Skeletal muscle tissue (tissue), 4 donors: ENCODE results near the gene EWSR1. TPM values are rescaled to one million over a fixed set of nuclear protein-coding genes. Genes with fewer than 3 reads are reported as not detected.

Experiments used
- H3K27ac ChIP-seq: one replicate; pipeline ENCODE4 v1.7.0; 2013; ENCODE audit warnings: mild to moderate bottlenecking, low read depth, low read length, inconsistent platforms
- H3K27me3 ChIP-seq, 3 donors: one replicate each; pipeline ENCODE4 v1.7.0; 2013; ENCODE audit warnings: low read length in 3 of 3; ENCODE audit not compliant: control insufficient read depth in 3 of 3, insufficient read depth in 3 of 3
- H3K36me3 ChIP-seq, 3 donors: one replicate each; pipeline ENCODE4 v1.7.0; 2013; ENCODE audit warnings: low read length in 3 of 3; ENCODE audit not compliant: control insufficient read depth in 3 of 3, insufficient read depth in 3 of 3
- H3K4me1 ChIP-seq, 3 donors: one replicate each; pipeline ENCODE4 v1.7.0; 2013; ENCODE audit warnings: low read length in 3 of 3, mild to moderate bottlenecking in 3 of 3; ENCODE audit not compliant: control insufficient read depth in 3 of 3, insufficient read depth in 3 of 3
- H3K4me3 ChIP-seq, 3 donors: one replicate each; pipeline ENCODE4 v1.7.0; 2013; ENCODE audit warnings: low read length in 3 of 3
- H3K9ac ChIP-seq, 3 donors: one replicate each; pipeline ENCODE4 v1.7.0; 2013; ENCODE audit warnings: low read length in 3 of 3, mild to moderate bottlenecking in 3 of 3, moderate library complexity in 2 of 3, low read depth in 1 of 3
- H3K9me3 ChIP-seq, 3 donors: one replicate each; pipeline ENCODE4 v1.7.0; 2013; ENCODE audit warnings: low read length in 3 of 3; ENCODE audit not compliant: control insufficient read depth in 3 of 3
- total RNA-seq: library from RNA; depleted of rRNA; stranded (reverse); fragments of >200 nt; gene quantifications from one replicate; pipeline ENCODE4 v1.2.3, GENCODE V29; 2014
- donor health status: Osteomylitis.

Gene EWSR1
- total RNA-seq, 1 donor from 2014 or later = 84.5 TPM

DNA sequence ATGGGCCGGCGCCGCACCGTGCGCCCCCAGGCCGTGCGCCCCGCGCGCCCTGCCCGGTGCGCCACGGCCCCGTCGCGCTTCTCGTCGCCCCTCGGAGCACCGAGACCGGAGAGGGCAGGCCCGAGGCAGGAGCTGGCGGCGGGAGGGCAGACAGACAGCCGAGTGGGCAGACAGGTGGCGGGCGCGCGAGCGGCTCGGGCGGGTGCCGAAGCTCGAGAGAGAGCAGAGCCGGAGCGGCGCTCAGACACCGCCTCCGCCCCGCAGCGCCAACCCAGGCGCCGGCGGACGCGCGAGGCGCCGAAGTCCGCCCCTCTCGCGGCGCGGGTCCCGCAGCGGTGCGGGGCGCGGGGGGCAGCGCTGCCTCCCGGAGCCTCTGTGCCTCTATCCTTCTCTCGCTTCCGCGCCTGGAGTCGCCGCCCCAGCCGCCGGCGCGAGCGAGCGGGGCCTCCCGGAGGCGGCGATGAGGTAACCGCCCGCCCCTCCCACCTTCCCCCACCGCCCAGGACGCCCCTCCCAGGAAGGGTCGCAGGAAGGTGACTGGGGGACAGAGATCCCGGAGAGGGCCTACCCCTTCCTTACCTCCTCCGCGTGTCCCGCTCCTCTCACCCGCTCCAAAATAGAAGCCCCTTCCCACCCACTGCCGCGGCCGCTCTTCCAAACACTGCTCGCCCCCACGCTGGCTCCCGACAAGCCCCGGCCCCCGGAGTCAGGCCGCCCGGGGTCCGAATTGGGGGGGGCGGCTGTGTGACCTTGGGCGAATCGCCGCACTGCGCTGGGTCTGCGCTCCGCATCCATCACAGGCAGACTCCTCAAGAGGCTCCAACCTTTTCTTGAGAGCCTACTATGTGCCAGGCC lies 47.4 kb downstream of the EWSR1 start, which contains the start of gene RASL10A:
RASL10A (minus strand) TSS at position 412 of the 855 bp plus-strand sequence. CDS start 451 bp downstream, outside the sequence.
- peak within 1 kb of the TSS in 2 of 3 donors; percentile 46 to 52 for H3K4me3 ChIP-seq
- peaks cover 30 to 52% (median 33%) of the 10 kb centered on the region in 3 donors for H3K27me3 ChIP-seq
- H3K4me1 ChIP-seq = peaks cover 24 to 32% (median 27%) of the 10 kb centered on the region in 3 donors
- H3K36me3 ChIP-seq = no peaks in the 10 kb centered on the region
- no peaks in the 10 kb centered on the region for H3K9me3 ChIP-seq
- H3K27ac ChIP-seq = no peak within 1 kb of the TSS
- H3K9ac ChIP-seq = peak within 1 kb of the TSS in 1 of 3 donors; percentile 54

DNA sequence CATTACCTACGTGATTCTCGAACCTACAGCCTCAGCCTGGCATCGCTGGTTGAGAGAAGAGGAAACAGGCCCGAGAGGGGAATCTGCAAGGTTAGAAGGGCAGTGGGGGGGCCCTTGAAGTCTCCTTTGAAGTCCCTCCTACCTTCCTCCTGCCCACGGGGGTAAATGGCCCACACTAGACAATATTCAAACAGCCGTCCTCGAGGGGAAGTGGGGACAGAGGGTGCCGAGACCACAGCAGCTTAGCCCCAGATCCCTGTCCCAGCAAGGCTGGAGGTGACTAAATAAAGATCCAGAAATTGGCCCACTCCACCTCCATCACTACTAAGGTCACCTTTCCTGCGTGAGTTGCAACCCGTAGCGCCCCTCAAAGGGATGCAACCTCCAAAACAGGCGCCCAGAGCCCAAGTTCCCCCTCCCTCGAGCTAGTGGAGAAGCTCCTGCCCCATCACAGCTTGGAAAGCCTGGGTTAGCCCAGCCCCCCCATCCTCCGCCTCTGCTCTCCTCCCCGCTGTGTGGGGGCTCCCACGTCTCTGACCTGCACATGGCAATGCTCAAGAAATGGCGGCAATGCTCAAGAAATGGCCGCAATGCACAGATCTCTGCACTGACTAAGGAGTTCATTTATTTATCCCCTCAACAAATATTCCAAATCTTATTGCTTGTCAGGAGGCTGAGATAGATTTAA lies 48.2 kb downstream of the EWSR1 start:
- Histone ChIP-seq H3K27me3 (peaks cover 30 to 47% (median 33%) of the 10 kb centered on the region in 3 donors), H3K9me3 (no peaks in the 10 kb centered on the region), H3K4me1 (peaks cover 20 to 28% (median 23%) of the 10 kb centered on the region in 3 donors), H3K27ac (no peak overlapping the region), H3K36me3 (no peaks in the 10 kb centered on the region), H3K4me3 (no peak overlapping the region), H3K9ac (no peak overlapping the region)

DNA sequence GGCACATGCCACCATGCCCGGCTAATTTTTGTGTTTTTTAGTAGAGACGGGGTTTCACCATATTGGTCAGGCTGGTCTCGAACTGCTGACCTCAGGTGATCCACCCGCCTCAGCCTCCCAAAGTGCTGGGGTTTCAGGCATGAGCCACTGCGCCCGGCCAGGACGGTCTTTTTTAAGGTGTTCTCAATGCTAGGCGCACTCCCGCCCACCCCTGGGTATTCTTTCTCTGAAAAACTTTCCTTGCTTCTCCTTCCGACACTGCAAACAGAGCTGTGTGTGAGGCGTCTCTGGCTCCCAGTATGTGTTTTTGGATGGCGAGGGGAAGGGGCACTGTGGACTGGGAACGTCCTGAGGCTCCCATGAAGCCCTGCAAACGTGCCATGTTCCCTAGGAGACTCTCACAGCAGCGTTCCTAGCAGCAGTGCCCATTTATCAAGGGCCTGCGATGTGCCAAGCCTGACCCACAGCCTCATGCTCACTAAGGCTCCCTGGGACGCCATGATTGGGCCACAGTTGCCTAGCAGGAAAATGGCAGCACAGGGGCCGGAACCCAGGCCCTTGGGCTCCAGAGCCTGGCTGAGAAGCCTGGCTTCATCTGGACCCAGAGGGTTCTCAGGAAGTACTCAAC lies 49.9 kb downstream of the EWSR1 start:
- H3K9ac ChIP-seq = no peak overlapping the region
- peaks cover 17 to 21% (median 20%) of the 10 kb centered on the region in 3 donors for H3K4me1 ChIP-seq
- H3K4me3 ChIP-seq = no peak overlapping the region
- H3K36me3 ChIP-seq = no peaks in the 10 kb centered on the region
- no peak overlapping the region for H3K27ac ChIP-seq
- no peaks in the 10 kb centered on the region for H3K9me3 ChIP-seq
- H3K27me3 ChIP-seq = peaks cover 29 to 31% (median 31%) of the 10 kb centered on the region in 3 donors

DNA sequence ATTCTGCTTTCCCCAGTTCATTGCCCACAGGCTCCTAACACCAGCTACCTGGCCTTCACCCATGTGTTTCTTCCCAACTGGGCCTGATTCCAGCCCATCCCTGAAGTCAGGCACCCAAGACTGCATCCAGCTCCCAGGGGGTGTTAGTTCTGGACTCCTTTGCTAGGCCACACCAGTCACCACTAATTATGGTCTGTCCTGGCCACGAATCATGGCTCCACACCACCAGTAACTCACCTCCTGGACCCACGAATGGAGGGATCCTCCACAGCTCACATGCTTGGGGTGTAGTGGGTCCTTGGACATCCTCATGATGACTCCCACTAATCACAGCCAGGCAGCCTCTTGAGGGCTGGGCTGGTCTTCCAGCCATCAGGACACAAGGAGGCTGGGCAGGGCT lies 51.0 kb downstream of the EWSR1 start:
- Histone ChIP-seq H3K27me3 (peaks cover 20% of the 10 kb centered on the region in 3 donors), H3K4me1 (peaks cover 6 to 11% (median 10%) of the 10 kb centered on the region in 3 donors), H3K27ac (no peak overlapping the region), H3K9ac (no peak overlapping the region), H3K4me3 (no peak overlapping the region), H3K36me3 (no peaks in the 10 kb centered on the region), H3K9me3 (no peaks in the 10 kb centered on the region)

DNA sequence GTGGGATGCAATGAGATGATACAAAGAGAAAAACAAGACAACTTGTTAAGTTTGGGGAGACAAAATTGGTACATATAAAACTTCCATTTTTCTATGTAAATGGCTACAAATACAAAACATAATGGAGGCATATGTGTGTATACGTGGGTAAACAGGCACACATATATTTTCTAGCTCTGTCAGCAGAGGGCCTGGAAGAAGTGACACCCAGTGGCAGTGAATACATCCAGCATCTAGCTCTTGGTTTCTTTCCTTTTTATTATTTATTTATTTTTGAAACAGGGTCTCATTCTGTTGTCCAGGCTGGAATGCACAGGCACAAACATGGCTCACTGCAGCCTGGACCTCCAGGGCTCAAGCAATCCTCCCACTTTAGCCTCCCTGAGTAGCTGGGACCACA lies 52.5 kb downstream of the EWSR1 start:
- Histone ChIP-seq H3K4me1 (peaks cover 0 to 2% (median 0%) of the 10 kb centered on the region in 3 donors), H3K9me3 (no peaks in the 10 kb centered on the region), H3K36me3 (no peaks in the 10 kb centered on the region), H3K27me3 (peaks cover 8 to 11% (median 10%) of the 10 kb centered on the region in 3 donors), H3K27ac (no peak overlapping the region), H3K4me3 (no peak overlapping the region), H3K9ac (no peak overlapping the region)

DNA sequence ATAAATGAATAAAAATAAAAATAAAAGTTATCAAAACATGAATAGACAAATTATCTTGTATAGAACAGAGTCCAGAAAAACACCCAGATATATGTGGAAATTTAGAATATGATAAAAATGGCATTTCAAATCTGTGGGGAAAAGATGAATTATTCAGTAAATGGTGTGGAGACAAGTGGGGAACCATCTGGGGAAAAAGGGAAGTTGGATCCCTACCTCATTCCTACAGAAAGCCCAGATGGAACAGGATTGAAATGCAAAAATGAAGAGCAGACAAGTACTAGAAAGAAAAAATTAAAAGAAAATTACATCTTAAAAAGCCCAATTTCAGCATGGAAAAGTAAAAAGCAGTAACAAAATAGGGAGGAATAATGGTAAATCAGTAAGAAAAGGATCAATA lies 55.6 kb downstream of the EWSR1 start:
- H3K36me3 ChIP-seq = peaks cover 9 to 17% (median 11%) of the 10 kb centered on the region in 3 donors
- H3K4me1 ChIP-seq = peaks cover 16 to 25% (median 18%) of the 10 kb centered on the region in 3 donors
- no peaks in the 10 kb centered on the region for H3K27me3 ChIP-seq
- no peak overlapping the region for H3K9ac ChIP-seq
- H3K9me3 ChIP-seq = no peaks in the 10 kb centered on the region
- no peak overlapping the region for H3K27ac ChIP-seq
- H3K4me3 ChIP-seq = no peak overlapping the region

DNA sequence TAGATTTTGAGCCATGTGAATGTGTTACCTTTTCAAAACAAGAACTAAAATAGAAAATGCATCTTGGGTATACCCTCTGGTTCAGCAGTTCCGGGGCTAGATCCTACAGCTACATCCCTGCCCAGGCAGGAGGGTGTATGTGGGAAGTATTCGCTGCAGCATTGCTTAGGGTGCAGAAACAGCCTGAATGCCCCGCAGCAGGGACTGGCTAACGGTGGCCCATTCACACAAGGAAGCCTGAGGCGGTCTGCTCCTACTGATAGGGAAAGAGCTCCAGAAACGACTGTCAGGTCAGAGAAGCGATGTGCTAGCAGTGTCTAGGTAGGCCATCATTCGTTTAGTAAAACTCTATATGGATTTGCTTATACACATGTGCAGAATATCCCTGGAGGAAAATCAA lies 57.3 kb downstream of the EWSR1 start:
- H3K27me3 ChIP-seq = no peaks in the 10 kb centered on the region
- H3K36me3 ChIP-seq = peaks cover 9 to 19% (median 19%) of the 10 kb centered on the region in 3 donors
- H3K4me3 ChIP-seq = no peak overlapping the region
- H3K9me3 ChIP-seq = no peaks in the 10 kb centered on the region
- peaks cover 30 to 42% (median 35%) of the 10 kb centered on the region in 3 donors for H3K4me1 ChIP-seq
- H3K9ac ChIP-seq = no peak overlapping the region
- H3K27ac ChIP-seq = no peak overlapping the region

DNA sequence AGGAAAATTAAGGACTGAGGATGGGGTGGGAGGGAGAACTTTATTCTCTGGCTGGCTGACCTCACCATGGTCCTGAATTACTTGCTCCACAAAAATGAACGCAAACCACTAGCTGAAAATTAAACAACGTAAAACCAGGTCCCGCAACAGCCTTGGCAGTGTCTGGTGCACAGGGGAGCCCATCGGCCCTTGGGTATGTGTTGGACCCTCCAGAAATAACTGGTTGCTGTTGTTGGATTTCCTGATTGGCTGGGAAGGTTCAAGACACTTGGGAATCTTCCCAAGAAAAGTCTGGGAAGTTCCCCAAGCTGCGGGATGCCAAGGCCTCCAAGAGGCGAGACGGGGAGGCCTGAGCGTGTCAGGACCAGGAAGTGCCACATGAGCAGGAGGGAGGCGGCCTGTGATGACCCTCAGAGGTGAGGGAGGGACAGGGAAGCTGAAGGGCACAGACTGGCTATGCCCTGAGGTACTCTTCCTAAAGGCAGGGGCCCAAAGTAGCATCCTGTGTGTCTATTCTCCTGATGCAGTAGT lies 57.8 kb downstream of the EWSR1 start:
- Histone ChIP-seq H3K27me3 (no peaks in the 10 kb centered on the region), H3K4me1 (peaks cover 34 to 47% (median 38%) of the 10 kb centered on the region in 3 donors), H3K9ac (no peak overlapping the region), H3K36me3 (peaks cover 9 to 20% (median 19%) of the 10 kb centered on the region in 3 donors), H3K4me3 (no peak overlapping the region), H3K27ac (no peak overlapping the region), H3K9me3 (no peaks in the 10 kb centered on the region)

DNA sequence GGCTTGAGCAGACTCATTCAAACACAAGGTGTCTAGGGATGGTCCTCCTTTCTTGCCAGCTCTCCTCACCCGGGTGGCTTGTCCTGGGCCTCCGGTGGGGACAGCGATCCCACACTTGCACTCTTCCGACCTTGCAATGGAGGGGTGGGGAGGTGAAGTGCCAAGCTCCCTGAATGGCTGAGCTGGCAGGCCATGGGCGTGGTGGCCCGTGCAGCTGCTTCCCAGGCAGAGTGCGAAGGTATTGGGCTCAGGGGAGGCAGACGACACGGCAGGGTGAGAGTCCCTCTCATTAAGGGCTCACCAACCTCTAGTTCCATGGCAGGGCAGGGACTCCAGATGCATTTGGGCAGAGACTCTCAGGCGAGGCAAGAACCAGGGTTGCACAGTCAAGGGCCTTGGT lies 58.4 kb downstream of the EWSR1 start:
- Histone ChIP-seq H3K27me3 (no peaks in the 10 kb centered on the region), H3K4me1 (peaks cover 34 to 53% (median 44%) of the 10 kb centered on the region in 3 donors), H3K4me3 (no peak overlapping the region), H3K9ac (peak overlapping the region in 2 of 3 donors; percentile 5 to 16), H3K9me3 (no peaks in the 10 kb centered on the region), H3K27ac (no peak overlapping the region), H3K36me3 (peaks cover 9 to 23% (median 22%) of the 10 kb centered on the region in 3 donors)
